ENCODE results near the gene KRT2. TPM values are rescaled to one million over a fixed set of nuclear protein-coding genes. Genes with fewer than 3 reads are reported as not detected.
"Not testable (repeated sequence)": the region's sequence is repeated elsewhere in the genome, so short reads cannot be mapped to it uniquely, and the experiment has no call there.

The KRT2 gene
- total RNA-seq, 1 experiment from 2014 or later, result not detected

DNA sequence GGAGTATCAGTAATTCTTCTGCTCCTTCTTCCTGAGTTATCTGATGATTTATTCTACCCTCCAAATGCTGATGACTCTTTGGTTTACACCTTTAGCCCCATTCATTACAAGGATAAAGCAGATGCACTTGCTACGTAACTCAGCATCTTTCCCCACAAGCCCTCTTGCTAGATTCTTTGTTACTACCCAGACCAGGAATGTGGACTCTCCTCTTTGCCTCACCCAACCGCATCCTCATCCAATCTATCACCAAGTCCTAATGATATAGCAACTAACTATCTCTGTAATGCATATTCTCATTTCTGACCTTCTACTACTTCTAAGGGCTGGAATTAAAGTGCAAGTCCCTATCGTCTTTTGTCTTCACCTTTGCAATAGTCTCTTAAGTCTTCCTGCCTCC, 18.9 kb upstream of the KRT2 start:
- no peak for DNase-seq (ENCODE audit: low spot score)
- in situ Hi-C loops (cut with HindIII; ENCODE audit: low sequenced_read_pairs), result no loop called here

DNA sequence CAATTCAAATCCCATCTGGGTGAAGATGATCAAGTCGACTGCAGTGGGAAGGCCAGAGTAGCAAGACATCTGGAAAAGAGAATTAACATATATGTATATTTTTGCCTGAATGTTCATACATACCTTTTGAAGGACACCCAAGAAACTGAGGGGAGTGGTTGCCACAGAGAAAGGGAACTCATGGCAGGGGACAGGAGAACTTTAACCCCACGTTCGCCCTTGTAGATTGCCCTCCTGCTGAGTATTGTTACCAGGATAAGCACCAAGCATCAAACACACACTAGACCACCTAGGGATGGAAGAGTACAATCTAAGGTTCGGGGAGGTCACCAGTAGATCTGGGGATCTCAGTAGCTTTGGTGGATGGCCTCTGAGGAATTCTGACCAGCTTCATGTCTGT, 18.5 kb upstream of the KRT2 start:
- in situ Hi-C loops (cut with HindIII; ENCODE audit: low sequenced_read_pairs), result no loop called here
- DNase-seq (ENCODE audit: low spot score), result no peak

- in situ Hi-C loops (cut with HindIII; ENCODE audit: low sequenced_read_pairs); DNase-seq (ENCODE audit: low spot score): not testable (repeated sequence)
Measured at GRCh38 chr12:52669941-52670340, 17.9 kb upstream of the KRT2 start.

DNA sequence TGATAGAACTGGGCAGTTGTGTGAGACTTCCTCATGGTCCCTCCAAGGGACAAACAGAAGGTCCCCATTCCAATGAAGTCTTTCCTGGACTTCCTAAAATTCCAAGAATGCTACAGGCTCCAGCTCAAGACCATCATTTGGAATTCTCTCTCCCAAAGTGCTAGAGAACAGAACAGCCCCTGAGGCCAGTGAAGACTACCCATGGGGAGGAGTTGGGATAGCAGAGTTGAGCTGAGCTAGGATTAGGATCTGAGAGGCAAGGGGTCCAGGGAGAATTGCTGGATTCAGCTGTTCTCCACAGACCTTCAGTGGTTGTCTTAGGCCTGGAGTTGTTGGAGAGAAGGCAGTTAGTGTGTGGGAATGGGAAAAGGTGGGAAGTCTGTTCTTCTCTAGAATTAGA, 17.4 kb upstream of the KRT2 start:
- no peak for DNase-seq (ENCODE audit: low spot score)
- in situ Hi-C loops (cut with HindIII; ENCODE audit: low sequenced_read_pairs), result no loop called here

DNA sequence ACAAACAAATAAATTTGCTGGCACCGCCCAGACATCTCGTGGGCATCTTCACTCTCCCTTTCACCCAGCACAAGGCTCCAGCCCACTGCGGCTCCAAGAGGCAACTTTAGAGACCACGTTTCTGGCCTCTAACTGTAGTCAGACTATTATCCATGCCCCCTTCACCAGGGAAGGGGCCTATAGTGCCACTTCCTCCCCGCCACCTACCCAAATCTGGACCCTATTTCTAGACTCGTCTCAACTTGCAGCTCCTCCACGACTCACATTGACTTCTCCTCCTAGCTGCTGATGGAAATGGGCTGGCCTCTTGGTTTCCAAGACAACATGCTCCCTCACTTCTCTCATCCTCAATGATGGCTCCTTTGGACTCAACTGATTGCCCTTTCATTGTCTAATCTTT, 15.9 kb upstream of the KRT2 start:
- in situ Hi-C loops (cut with HindIII; ENCODE audit: low sequenced_read_pairs), result no loop called here
- DNase-seq (ENCODE audit: low spot score), result no peak

DNA sequence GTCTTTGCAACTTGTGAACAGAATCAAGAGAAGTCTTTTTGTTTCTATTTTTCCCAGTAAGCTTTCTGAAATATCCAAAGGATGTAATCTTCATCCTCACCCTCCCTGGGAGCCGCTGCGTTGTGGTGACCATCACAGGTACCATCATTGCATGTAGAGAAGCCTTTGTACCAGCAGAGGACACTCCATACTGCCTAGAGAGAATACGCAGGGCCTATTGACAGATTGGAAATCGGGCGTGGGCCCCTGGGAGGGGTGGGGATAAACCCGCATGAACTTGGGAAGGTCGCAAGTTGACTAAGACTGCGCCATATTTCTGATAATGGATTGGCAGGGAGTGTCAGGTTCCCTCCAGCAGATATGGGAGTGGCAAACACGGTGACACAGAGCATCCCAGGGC, 15.5 kb upstream of the KRT2 start:
- in situ Hi-C loops (cut with HindIII; ENCODE audit: low sequenced_read_pairs), result no loop called here
- DNase-seq (ENCODE audit: low spot score), result no peak

DNA sequence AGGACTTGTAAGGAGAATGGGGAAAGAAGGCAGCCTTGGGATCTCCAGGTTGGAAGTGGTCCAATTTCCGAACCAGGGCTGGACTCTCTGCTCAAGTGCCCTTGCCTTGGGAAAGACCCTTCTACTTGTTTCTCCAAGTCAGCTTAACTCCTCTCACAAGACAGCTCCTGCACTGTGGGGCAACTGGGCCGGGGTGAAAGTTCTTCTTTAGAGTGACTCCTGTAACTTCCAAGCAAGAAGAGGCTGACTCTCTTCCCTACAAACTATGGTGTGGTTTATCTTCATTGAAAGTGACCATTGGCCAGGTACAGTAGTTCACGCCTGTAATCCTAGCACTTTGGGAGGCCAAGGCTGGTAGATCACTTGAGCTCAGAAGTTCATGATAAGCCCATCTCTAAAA, 14.5 kb upstream of the KRT2 start:
- DNase-seq (ENCODE audit: low spot score), result no peak
- in situ Hi-C loops (cut with HindIII; ENCODE audit: low sequenced_read_pairs), result no loop called here

DNA sequence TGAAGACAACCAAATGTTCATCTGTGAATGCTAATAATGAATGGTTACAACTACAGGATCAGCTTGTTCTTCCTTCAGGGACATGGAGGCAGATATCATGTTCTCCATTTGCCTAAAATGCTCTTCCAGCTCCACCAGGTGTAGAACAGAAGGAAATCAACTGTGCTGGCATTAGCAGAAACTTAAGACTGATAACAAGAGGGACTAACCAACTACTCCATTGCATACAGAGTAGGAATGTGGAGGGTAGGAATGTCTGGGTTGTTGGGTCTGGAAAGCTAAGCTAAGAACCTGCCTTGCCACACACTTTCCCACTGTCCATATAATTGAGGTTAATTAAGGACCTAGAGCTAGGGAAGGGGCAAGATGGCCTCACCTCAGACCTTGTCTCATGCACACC, 11.4 kb upstream of the KRT2 start:
- in situ Hi-C loops (cut with HindIII; ENCODE audit: low sequenced_read_pairs), result no loop called here

GRCh38 chr12:52662918-52663229, 10.9 kb upstream of the KRT2 start:
- no peak for DNase-seq (ENCODE audit: low spot score)
- in situ Hi-C loops (cut with HindIII; ENCODE audit: low sequenced_read_pairs), result no loop called here

More for the DNA sequence above, 11.4 kb upstream of the KRT2 start:
- no peak for DNase-seq (ENCODE audit: low spot score)

GRCh38 chr12:52662093-52662917, 10.3 kb upstream of the KRT2 start:
- in situ Hi-C loops (cut with HindIII; ENCODE audit: low sequenced_read_pairs), result no loop called here
- DNase-seq (ENCODE audit: low spot score), result no peak

DNA sequence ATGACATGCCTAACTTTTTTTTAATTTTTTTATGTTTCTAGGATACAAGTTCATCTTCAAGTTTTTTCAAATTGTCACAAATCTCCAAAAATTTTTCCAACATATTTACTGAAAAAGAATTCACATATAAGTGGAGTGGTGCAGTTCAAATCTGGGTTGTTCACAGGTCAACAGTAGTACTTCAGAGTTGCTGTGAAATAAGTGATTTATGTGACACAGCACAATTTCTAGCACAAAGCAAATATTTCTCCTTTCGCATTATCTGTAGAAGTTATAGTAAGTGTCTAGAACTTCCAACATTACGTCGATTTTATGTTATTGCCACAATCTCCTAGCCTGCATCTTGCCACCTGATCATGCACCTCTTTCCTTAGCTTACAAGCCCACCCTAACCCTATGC, 9.7 kb upstream of the KRT2 start:
- in situ Hi-C loops (cut with HindIII; ENCODE audit: low sequenced_read_pairs), result no loop called here
- DNase-seq (ENCODE audit: low spot score), result no peak

DNA sequence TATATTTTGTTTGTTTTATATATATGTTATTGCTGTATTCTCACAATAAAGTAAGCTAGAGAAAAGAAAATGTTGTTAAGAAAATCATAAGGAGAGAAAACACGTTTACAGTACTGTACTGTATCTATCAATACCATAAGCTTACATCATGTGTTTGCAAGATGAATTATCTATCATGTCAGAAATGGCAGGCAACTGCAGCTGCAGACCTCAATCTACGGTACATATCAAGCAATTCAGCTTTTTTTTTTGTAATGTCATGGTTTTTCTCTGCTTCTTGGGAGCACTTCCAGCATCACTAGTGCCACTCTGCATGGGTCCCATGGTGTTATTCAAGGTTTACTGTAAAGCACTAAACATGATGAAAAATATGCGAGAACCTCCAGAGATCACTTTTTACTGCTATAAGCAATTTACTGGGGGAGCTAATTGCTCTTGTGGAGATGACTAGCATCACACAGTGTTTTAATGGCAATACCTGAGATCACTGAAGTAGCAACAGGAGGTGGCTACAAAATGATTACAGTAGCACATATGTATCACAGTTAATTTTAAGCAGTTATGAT, 9.0 kb upstream of the KRT2 start:
- no peak for DNase-seq (ENCODE audit: low spot score)
- in situ Hi-C loops (cut with HindIII; ENCODE audit: low sequenced_read_pairs), result no loop called here

DNA sequence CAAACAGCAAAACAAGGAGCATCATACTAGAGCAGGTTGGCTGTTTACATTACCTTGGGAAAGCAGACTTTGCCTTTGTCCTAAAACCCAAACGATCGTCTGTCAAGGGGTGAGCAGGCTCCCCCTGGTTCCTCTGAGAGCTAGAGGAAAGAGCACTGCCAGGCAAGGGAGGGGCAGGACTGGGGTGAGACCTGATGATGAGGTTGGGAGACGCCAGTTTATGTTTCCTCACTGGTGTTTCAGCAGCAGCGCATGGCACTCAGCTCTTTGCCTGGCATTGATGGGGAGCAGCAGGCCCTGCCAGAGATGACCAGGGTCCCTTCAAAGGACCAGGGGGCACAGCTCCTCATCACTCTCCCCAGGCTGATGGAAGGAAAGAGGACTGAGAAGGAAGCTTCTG, 7.9 kb upstream of the KRT2 start:
- DNase-seq (ENCODE audit: low spot score), result no peak
- in situ Hi-C loops (cut with HindIII; ENCODE audit: low sequenced_read_pairs), result no loop called here

- no peak for DNase-seq (ENCODE audit: low spot score)
- in situ Hi-C loops (cut with HindIII; ENCODE audit: low sequenced_read_pairs), result no loop called here
Measured at GRCh38 chr12:52659395-52659794, 7.4 kb upstream of the KRT2 start.

DNA sequence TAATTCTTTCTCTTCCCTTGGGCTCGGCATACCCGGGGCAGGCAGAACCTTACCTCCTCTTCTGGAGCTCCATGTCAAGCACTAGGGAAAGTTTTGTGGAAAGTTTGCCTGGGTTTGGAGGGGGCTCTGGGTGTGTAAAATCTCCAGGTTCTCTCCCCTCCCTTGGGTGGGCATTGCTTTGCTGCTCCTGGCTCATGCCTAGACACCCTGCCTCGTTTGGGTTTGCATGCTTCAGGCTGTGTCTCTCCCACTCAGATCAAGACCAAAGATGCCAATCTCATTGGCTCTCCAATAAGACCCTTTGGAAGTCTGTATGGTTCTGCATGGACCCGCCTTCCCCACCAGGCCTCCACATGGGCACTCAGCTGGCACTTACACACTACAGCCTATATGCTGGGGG, 6.2 kb upstream of the KRT2 start:
- in situ Hi-C loops (cut with HindIII; ENCODE audit: low sequenced_read_pairs), result no loop called here
- no peak for DNase-seq (ENCODE audit: low spot score)

- in situ Hi-C loops (cut with HindIII; ENCODE audit: low sequenced_read_pairs), result no loop called here
Measured at GRCh38 chr12:52657250-52657902, 5.4 kb upstream of the KRT2 start.

GRCh38 chr12:52656616-52657015, 4.6 kb upstream of the KRT2 start:
- in situ Hi-C loops (cut with HindIII; ENCODE audit: low sequenced_read_pairs), result no loop called here
- no peak for DNase-seq (ENCODE audit: low spot score)

More at GRCh38 chr12:52657250-52657902, 5.4 kb upstream of the KRT2 start:
- no peak for DNase-seq (ENCODE audit: low spot score)

- no peak for DNase-seq (ENCODE audit: low spot score)
- in situ Hi-C loops (cut with HindIII; ENCODE audit: low sequenced_read_pairs), result no loop called here
Measured at GRCh38 chr12:52655720-52656124, 3.7 kb upstream of the KRT2 start.

DNA sequence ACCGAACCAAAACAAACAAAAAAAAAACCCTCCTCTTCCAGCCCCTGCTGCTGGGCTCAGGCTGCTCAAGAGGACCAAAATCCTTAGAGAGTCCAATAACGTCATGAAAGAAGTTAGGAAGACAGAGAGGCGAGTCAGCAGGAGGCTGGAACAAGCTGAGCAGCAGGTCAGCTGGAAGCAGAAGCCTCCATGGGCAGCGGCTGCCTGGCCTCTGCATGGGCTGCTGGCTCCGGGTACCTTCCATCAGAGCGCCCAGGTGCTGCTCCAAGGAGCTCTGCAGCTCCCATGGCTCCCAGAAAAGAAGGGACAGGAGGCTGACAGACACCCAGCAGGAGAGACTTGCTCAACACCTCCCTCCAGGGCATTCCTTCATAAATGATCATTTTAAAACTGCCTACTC, 3.2 kb upstream of the KRT2 start:
- no peak for DNase-seq (ENCODE audit: low spot score)
- in situ Hi-C loops (cut with HindIII; ENCODE audit: low sequenced_read_pairs), result no loop called here

GRCh38 chr12:52650520-52651081, 1.4 kb downstream of the KRT2 start:
- no peak for DNase-seq (ENCODE audit: low spot score)
- in situ Hi-C loops (cut with HindIII; ENCODE audit: low sequenced_read_pairs), result no loop called here
